EL (cell line): ENCODE data around the gene HOXC13.

Experiments
- DNase-seq: peaks from one replicate; pipeline ENCODE4 v3.0.0-alpha.2; 2016

HOXC13 gene

DNA sequence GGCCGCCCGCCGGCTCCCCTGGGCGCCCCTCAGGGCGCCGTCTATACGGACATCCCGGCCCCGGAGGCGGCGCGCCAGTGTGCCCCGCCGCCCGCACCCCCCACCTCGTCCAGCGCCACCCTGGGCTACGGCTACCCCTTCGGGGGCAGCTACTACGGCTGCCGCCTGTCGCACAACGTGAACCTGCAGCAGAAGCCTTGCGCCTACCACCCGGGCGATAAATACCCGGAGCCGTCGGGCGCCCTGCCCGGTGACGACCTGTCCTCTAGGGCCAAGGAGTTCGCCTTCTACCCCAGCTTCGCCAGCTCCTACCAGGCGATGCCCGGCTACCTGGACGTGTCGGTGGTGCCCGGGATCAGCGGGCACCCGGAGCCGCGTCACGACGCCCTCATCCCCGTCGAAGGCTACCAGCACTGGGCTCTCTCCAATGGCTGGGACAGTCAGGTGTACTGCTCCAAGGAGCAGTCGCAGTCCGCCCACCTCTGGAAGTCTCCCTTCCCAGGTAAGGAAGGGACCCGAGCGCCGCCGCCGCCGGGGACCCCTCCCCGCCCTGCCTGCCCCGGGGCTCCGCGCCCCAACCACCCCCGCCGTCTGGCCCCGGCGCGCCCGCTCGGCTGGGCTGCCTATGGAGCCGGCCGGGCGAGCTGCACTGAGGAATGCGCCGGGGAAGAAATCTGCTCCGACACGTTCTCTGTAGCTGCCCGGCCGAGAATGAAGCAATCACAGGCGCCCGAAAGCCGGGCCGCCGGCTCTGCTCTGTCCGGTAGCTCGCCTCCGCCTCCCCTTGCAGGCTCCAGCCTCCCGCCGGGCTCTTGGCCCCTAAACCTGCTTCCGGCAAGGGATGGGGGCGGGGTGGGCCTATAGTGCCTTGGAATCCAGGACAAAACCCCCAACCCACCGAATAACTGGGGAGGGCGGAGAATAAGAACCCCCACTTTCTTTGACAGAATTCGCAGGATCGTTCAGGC, 794 bp downstream of the HOXC13 start:
- peak; percentile 67 for DNase-seq

DNA sequence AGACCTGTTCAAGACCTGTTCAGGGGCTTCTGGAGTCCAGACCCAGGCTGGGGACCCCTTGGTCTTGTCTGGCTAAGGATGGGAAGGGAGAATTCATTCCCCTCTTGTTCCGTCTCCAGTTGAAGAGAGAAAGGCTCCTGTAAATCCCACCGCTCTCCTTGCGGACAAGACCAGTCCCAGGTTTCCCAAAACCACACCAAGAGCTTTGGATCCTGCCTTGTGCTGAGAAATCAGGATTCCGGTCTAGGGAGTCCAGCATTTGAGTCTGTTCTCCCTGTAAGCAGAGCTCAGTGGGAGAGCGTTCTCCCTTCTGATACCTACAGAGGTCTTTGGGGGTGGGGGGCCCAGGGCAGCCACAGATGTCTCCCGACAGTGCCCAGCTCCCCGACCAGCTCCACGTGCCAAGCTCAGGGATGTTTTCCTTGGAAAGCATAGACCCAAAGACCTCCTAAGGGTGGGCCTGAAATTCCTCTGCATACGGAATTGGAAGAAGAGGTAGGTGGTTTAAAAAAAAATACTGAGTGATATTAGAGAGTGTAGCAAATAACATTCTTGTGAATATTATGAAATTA, 1.9 kb downstream of the HOXC13 start:
- DNase-seq, result no peak

DNA sequence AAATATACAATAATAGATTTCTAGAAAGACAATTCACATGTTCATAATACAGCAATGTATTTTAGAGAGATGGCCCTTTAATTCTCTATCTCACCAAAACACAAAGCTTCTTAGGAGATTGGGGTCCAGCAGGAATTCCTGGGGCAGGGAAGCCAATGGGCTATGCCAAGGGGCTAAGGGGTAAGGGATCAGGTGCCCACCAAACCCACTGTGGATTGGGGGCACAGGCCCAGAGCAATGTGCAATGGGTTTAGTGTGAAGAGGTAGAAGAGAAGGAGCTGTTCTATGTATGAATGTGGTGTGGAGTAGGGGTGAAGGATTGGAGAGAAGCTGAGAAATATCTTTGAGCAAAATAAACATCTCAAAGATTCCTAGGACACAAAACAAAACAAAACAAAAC, 2.6 kb downstream of the HOXC13 start:
- DNase-seq, result no peak

DNA sequence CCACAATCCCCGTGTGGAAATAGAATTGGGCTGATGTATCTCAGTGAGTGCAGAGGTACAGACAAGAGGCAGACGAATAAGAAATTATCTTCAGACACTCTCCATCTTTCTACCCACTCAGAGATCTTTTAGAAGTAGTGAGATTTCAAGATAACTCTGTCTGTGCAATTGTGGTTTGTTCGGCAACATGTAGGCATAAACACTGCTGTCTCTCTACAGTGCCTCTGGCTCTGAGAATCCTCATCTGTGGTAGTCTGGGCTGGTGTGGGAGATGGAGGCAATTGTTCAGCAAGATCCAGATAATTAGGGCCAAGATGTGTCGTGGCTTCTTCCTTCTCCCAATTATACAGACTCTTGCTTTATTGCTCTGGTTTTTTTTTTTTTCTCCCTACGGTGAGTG, 3.1 kb downstream of the HOXC13 start:
- no peak for DNase-seq

DNA sequence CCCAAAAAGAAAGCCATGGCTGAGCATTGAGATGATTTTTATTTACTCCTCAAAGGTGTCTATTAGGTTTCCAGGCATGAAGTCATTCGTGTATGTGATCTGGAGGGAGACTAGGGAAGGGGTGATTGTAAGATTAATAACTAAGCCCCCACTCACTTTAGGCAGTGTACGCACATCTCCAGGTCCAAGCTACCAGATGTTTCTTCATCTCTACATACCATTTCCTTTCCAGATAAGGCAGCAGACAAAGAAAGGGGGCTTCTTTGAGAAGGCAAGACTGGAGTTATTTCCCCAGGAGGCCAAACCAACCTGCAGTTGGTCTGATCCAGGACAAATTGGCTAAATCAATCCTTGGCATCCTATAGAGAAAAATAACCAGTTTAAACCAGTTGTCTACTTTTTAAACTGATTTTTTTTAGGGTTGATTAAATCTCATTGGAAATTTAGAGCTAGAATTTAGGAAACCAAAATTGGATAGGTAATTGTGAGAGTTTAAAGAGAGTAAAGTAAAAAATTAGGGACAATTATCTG, 3.9 kb downstream of the HOXC13 start:
- no peak for DNase-seq

DNA sequence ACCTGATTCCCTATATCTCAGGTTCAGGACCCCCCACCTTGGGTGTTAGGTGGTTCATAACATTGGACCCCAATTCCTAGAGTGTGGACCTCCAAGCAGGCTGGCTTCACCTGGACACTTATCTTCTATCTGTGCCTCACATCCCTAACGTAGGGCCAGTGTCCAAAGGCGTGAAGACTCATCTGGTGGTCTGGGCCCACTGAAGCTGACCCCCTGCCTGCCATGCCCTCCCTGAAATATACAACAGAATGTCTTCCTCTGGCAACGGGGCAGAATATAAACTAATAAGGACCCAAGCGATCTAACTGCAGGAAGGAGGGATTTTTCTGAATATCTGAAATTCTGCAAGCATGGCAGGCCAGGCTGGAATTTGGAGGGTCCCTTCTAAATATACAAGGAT, 5.6 kb downstream of the HOXC13 start:
- no peak for DNase-seq

DNA sequence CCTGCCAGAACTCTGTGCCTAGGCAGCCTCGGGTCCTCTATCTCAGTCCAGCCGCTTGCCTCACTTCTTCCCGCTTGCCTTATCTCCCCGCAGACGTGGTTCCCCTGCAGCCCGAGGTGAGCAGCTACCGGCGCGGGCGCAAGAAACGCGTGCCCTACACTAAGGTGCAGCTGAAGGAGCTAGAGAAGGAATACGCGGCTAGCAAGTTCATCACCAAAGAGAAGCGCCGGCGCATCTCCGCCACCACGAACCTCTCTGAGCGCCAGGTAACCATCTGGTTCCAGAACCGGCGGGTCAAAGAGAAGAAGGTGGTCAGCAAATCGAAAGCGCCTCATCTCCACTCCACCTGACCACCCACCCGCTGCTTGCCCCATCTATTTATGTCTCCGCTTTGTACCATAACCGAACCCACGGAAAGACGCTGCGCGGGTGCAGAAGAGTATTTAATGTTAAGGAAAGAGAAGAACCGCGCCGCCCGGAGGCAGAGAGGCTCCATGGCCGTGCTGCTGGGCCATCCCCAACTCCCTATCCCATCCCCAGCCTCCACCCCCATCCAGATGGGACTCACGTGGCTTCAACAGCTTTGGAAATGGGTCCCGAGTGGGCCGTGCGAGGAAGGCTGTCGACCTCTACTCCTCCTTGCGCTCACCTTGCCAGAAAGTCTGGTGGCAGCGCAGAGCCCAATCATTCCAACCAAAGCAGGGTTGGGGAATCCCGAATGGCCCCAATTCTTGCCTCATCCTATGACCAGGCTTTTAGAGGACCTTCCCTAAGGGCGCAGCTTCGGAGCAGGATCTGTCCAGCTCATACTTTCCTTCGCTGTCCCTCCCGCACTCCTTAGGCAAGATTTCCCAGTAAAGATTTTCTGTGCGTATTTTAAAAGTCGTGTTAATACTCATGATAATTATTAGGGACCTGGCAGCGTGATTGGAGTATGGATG, 6.5 kb downstream of the HOXC13 start:
- DNase-seq, result no peak

DNA sequence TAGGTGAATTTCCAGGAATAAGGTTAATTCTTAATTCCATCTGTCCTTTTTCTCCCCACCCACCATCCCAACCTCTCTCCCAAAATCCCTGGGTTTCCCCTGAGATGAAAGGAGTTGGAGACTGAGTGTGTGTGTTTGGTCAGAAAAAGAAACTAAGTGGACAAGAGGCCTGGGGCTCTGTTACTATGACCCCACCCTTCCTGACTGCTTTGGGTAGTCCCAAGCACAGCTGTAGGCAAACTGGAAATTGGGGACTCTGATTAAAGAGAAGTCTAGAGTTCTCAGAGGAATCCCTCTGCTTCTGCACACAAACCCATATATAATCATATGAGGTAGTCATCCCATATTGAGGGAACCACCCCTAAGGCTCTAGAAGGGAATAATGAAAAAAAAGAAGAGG, 9.1 kb downstream of the HOXC13 start:
- no peak for DNase-seq

DNA sequence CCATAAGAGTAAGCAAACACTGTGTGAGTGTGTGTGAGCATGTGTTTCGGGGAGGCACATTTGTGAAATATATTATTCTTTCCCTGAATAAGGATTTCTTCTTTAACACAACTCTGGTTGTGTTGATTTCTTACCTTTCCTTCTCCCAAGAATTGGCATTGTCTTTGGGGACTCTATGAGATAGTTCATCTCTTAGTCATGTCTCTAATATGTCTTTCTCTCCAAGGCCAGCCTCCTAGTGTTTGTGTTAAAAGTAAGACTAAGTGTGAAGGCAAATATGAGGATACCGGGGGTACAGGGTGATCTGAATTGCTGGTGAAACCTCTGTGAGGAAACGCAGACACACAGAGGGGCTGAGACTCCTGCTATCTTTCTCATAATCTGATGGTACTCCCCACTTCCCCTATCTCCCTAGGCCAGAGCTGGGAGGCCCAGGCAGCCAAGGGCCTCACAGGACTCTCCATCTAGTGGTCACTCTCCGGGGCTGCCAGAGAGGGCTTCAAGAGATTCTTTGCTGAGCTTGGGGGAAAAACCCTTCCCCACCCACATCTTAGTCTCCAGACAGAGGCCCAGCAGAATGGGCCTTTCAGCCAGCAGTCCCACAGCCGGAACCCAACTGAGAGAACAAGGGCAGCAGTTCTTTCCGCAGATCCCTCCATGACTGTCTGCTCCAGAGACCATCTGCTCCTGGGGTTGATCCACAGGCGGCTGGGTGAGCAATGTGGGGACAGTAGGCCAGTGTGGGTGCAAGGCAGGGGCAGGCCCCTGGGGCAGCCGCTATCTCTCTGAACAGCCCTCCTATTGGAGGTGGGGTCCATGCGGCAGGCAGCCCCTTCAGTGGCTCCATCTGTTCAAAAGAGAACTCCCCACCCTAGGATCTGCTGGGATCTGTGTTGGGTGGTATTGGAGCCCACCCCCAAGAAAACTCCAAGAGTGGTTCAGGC, 10.3 kb downstream of the HOXC13 start:
- no peak for DNase-seq

DNA sequence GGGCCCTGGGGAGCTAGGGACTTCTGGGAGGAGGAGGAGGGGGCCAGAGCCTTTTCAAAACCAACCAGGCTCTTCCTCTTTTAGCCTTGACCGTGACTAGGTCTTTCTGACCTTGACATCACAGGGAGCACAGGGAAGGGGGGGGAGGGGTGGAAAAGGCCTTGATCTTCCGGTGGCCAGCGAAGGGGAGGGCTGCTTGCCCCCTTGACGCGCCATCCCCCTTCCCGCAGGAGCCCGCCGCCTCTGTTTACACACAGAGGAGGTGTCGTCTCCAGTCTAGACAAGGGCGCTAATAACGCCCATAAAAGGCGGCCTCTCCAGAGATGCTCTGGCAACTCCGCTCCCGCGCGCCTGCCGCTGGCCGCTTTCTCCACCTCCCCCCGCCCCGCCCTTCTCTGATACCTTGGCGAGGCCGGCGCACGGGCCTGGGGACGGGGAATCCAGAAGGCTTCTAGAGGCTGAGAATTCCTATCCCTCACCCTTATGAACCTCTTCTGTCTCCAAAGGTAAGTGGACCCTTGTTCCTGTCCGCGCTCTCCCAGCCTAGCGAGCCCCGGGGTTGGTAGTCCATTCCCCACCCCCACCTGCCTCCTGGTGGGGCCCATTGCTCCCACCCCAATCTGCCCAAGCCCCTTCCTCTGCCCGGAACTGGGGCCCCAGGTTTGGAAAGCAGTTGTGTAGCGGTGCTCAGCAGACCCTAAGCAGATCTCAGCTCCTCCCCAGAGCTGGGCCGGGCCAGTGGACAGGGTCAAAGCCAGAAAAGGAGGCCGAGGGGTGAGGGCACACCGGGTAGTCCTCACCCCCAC, 11.2 kb downstream of the HOXC13 start:
- DNase-seq, result no peak

DNA sequence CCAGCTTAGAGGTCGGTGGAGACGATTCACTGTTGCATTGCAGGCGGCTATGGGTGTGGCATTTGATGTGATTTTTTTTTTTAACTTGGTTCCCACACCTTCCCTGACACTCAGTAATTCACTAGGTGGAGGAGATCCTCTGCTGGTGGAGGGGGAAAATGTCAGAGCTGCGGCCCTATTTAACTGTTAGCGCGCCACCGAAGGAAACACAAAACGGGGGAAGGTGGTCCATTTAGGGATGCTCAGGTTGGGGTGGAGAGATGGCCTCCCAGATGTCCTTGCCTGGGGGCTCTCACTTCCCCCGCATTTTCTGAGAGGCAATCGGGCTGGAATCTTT, 11.8 kb downstream of the HOXC13 start:
- DNase-seq, result no peak

DNA sequence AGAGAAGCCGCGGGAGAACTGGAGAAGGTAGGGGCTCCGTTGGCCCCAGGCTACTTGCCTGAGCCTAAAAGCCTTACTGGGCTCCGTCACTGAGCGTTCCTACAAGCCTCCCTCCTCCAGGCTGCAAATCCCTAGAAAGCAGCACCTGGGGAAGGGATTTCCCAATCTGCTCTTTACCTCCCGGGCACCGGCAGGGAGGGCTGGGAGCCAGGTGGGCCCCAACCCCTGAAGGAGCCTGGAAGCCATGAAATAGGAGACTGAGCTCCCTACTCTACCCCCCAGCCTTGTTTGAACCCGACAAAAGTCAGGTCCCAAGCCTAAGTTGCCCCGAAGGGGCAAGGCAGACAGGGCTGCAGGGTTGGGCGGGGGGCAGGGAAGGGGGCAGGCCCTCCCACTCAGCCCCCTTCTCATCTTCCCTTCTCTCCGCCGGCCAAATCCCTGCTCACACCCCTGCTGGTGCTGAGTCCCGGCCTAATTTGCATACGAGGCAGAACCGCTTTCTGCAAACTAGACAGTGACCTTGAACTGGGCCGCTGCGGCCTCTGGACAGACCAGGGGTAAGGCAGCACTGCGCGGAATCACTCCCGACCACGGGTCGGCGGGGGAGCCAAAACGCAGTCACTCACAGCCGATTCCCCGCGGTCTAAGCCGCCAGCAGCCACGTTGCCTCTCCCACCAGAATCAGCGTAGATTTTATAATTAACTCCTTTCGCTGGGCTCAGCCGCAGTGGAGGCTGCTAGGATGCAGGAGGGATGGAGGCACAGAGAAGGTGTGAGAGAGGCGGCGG, 12.4 kb downstream of the HOXC13 start:
- DNase-seq, result no peak

DNA sequence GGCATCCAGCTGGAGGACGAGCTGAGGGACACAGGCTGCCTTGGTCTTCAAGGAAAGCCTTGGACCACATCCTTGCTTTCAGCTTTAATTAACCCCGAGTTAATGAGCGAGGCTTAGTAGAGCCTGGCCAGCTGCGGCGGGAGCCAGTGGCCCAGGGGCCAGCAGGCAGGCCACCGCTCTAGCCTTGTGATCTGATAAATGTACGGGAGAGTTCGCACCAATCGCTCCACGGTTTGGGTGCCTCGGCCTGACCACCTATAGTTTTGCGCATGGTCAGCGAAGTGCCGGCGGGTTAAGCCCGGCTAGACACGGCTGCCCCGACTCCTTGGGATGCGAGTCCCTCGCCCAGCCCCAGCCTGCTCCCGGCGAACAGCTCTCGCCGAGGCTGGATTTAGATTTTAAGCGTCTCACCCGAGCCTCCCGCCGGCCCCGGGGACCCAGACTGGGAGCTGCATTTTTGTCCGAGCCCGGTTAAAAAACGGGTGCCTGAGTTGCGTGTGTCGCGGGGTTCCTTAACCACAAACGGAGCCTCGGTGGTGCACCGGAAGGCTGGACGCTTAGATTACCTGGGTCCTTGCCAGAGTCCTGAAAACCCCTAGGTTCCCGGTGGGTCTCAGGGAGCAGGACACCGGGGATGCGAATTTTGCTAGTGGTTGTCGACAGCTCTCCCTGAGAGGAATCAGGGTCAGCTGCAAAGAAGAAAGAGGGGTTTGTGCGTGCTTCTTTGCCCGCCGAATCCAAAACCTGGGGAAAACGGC, 13.1 kb downstream of the HOXC13 start:
- no peak for DNase-seq

DNA sequence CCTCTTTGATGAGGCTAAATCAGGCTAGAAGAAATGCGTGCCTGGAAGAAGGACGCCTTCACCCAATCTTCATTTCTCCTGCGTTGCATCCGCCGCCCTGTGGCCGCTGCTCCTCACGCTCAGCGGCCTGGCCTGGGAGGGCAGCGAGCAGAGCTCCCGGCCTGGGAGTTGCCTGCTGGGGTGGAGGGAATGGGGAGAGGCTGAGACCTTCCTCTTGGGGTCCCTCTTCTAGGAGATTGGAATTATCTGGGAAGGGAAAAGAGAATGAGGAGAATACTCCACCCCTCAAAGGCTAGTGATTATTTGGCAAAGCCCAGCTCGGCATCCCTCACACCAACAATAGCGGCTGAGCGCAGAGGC, 13.7 kb downstream of the HOXC13 start:
- no peak for DNase-seq

DNA sequence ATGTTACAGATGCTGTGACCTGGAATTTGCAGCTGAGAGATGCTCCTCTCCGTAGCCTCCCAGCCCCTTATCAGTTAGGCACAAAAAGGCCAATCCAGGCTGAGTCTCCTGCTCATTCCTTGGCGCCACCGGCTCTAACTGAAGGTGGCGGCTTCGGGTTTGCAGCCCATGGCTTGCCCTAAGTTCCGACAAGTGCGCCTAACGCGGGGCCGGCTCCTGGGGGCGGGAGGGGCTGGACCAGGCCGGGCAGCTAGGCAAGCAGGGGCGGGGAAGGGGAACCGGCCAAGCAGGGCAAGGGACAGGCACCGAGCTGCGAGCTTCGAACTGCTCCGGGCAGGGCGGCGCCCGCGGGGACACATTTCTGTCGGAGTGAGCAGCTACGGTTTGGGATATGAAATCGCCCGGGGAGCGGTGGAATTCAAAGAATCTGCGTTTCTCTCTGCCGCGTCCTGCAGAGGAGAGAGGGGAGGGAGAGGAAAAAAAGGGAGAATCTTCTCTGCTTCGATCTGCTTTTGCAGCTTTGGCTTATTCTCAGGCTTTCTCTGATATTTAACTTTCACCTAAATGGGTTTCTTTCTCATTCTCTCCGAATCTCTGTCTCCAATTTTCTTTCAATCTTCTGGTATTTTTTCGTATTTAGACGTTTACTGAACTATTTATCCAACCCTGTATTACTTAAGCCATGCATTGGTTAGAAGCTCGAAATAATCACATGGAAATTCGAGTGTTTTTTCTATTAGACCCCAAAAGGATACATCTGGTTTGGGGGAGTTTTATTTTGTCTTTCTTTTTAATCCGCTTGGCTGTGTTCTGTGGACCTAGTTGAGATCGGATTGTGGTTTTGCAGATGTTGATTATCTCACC, 14.5 kb downstream of the HOXC13 start:
- DNase-seq, result no peak

DNA sequence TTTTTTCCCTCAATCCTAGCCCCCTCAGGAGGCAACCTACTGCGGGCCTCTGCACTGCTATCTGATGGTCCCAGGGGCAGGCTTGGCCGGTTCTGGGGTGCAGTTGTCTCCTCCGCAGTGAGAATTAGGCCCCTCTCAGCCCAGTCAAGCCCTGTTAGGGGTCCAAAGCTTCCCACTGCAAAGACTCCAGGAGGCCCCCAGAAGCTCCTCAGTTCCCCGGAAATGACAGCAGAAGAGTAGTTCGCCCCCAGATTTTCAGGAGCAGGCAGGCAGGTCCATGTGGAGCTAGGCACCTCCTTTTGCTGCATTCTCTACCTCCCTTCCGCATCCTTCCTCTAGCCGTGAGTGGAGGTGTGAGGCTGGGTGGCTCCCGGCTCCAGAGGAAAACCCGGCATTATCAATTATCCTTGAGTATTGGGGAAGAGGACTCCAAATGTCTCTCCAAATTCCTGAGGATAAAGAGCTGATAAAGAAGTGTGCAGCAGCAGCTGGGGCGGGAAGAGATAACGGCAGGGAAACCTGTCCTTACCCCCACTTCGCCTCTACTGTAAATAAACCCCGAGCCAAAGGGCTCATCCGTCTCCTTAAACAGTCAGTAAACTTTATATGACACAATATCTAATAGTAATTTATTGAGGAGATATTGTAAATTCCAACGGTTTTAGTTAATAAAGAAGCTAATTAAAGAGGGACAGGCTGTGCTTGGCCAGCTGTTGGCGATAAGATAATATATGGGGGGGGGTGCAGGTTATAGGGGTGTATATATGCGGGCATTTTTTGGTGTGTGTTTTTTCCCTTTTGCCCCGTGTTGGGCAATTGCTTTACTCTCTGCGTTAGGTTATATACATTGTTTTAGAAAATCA, 15.4 kb downstream of the HOXC13 start:
- DNase-seq, result no peak

DNA sequence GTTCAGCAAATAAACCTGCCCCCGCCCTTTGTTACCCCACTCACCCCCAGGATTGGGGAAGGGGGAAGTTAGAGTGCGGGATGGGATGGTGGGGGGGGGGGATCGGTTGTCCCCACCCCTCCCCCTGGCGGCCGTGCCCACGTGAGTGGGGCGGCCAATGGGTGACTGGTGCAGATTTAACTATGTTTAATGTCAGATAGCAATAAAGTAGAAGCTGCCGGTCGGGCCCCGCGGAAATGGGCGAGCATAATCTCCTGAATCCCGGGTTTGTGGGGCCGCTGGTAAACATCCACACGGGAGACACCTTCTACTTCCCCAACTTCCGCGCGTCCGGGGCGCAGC, 16.0 kb downstream of the HOXC13 start, which contains the start of gene HOXC12:
Gene HOXC12 (plus strand): TSS at position 210 of the 342 bp plus-strand sequence. CDS start 27 bp downstream, at position 237.
- no peak for DNase-seq
